Measurements from ENCODE around the gene C11orf97. TPM values are rescaled to one million over a fixed set of nuclear protein-coding genes. Genes with fewer than 3 reads are reported as not detected.
A peak's percentile ranks its signal among the peaks of the same experiment; 100 is the strongest.

C11orf97 gene
- total RNA-seq, 1 donor from 2014 or later = not detected

DNA sequence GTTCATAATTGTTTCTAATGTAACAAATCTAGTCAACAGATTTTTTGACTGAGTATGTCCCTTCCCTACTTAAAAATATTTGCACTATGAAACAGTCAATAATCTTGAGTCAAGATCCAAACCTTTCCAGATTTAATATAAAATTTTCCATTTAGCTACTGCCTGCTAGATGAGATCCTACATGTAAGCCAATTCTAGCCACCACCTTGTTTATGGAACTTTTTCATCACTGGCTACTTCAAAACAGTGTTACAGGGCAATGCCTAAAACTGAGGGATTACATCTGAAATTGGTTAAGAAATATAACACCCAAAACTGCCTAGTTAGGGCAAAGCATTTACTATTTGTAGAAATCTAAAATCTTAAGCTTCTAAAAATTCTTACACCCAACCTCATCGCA is 20.9 kb downstream of the C11orf97 start:
- H3K27ac ChIP-seq (ENCODE audit: low read depth, low read length) = no peak overlapping the region
- no peak overlapping the region for H3K4me3 ChIP-seq (ENCODE audit: insufficient read depth, low read depth, low read length)
- H3K4me2 ChIP-seq (ENCODE audit: low read length) = no peak overlapping the region
- no peaks in the 10 kb centered on the region for H3K4me1 ChIP-seq (ENCODE audit: insufficient read depth, low read length)
- Mint-ChIP-seq H3K27ac (ENCODE audit: unreplicated experiment) (no peak overlapping the region), H3K9me3 (ENCODE audit: unreplicated experiment) (peaks cover 2% of the 10 kb centered on the region), H3K36me3 (ENCODE audit: low read depth, unreplicated experiment) (no peaks in the 10 kb centered on the region), H3K27me3 (ENCODE audit: low read depth, unreplicated experiment) (no peaks in the 10 kb centered on the region), H3K4me3 (ENCODE audit: unreplicated experiment) (no peak overlapping the region), H3K4me1 (ENCODE audit: low read depth, unreplicated experiment) (peaks cover 4% of the 10 kb centered on the region)
- H3K9ac ChIP-seq (ENCODE audit: low read length) = no peak overlapping the region
- H3K36me3 ChIP-seq (ENCODE audit: insufficient read depth, low read length) = no peaks in the 10 kb centered on the region
- no peaks in the 10 kb centered on the region for H3K79me2 ChIP-seq (ENCODE audit: insufficient read depth, low read length)
- no peak overlapping the region for H2AFZ ChIP-seq (ENCODE audit: low read depth, low read length)
- TF ChIP-seq, protein P1, sequence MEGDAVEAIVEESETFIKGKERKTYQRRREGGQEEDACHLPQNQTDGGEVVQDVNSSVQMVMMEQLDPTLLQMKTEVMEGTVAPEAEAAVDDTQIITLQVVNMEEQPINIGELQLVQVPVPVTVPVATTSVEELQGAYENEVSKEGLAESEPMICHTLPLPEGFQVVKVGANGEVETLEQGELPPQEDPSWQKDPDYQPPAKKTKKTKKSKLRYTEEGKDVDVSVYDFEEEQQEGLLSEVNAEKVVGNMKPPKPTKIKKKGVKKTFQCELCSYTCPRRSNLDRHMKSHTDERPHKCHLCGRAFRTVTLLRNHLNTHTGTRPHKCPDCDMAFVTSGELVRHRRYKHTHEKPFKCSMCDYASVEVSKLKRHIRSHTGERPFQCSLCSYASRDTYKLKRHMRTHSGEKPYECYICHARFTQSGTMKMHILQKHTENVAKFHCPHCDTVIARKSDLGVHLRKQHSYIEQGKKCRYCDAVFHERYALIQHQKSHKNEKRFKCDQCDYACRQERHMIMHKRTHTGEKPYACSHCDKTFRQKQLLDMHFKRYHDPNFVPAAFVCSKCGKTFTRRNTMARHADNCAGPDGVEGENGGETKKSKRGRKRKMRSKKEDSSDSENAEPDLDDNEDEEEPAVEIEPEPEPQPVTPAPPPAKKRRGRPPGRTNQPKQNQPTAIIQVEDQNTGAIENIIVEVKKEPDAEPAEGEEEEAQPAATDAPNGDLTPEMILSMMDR (IDR thresholded peaks at IDR 0.05; ENCODE audit: insufficient read depth, low read depth, low read length) = no peak
- DNase-seq (ENCODE audit: low read depth) = no peak
- no peaks in the 10 kb centered on the region for H4K20me1 ChIP-seq (ENCODE audit: insufficient read depth, low read length)
- no peaks in the 10 kb centered on the region for H3K9me3 ChIP-seq (ENCODE audit: insufficient read depth, low read depth, low read length)
- no peaks in the 10 kb centered on the region for H3K27me3 ChIP-seq (ENCODE audit: insufficient read depth, low read length)
- FAIRE-seq = no peak

DNA sequence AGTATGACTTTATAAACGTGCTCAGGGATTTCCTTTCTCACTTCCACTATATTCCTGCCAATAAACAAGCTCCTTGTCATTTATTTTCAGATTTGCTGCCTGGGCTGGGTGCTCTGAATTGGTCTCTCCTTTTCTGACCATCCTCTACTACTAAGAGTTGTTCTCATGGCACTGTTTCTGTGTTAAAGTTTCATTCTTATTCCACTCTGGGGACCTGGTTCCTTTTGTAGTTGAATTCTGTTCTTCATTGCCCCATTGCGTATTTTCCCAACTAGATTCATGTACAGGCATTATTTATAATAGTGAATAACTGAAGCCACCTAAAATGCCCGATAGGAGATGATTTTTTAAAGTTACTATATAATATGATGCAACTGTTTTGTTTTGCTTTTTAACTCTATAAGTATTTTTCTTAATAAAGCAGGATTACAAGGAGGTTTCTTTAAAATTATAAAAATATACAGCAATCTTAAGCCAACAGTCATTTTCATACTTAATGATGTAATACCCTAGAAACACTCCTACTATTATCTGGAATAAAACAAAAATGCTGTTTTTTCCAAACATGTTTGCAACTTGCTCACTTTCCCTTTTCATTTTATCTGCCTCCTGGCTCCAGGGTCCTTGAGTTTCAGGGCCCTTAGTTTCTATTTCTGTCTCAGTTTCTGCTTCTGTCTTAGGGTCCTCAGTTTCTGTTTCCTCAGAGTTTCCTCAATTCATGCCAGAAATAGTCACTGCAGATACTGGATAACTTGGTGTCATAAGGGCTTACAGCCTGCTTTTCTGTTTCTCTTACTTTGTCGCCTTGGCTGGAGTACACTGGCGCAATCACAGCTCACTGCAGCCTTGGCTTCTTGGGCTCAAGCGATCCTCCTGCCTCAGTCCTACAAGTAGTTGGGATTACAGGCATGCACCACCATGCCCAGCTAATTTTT is 21.7 kb downstream of the C11orf97 start:
- Mint-ChIP-seq H3K9me3 (ENCODE audit: unreplicated experiment) (peaks cover 1% of the 10 kb centered on the region), H3K27me3 (ENCODE audit: low read depth, unreplicated experiment) (no peaks in the 10 kb centered on the region), H3K27ac (ENCODE audit: unreplicated experiment) (peak overlapping the region; percentile 82), H3K4me3 (ENCODE audit: unreplicated experiment) (no peak overlapping the region), H3K4me1 (ENCODE audit: low read depth, unreplicated experiment) (no peaks in the 10 kb centered on the region), H3K36me3 (ENCODE audit: low read depth, unreplicated experiment) (no peaks in the 10 kb centered on the region)
- H3K79me2 ChIP-seq (ENCODE audit: insufficient read depth, low read length) = no peaks in the 10 kb centered on the region
- no peak overlapping the region for H3K4me2 ChIP-seq (ENCODE audit: low read length)
- no peaks in the 10 kb centered on the region for H3K4me1 ChIP-seq (ENCODE audit: insufficient read depth, low read length)
- H3K27me3 ChIP-seq (ENCODE audit: insufficient read depth, low read length) = no peaks in the 10 kb centered on the region
- DNase-seq (ENCODE audit: low read depth) (no peak), FAIRE-seq (no peak)
- no peak overlapping the region for H3K4me3 ChIP-seq (ENCODE audit: insufficient read depth, low read depth, low read length)
- no peak overlapping the region for H3K27ac ChIP-seq (ENCODE audit: low read depth, low read length)
- no peak for TF ChIP-seq EZH2 (IDR thresholded peaks at IDR 0.05; ENCODE audit: insufficient read depth, low read length)
- TF ChIP-seq, protein P1 (IDR thresholded peaks at IDR 0.05; ENCODE audit: insufficient read depth, low read depth, low read length) = no peak
- no peaks in the 10 kb centered on the region for H3K36me3 ChIP-seq (ENCODE audit: insufficient read depth, low read length)
- no peak overlapping the region for H3K9ac ChIP-seq (ENCODE audit: low read length)
- no peak overlapping the region for H2AFZ ChIP-seq (ENCODE audit: low read depth, low read length)
- H4K20me1 ChIP-seq (ENCODE audit: insufficient read depth, low read length) = no peaks in the 10 kb centered on the region
- H3K9me3 ChIP-seq (ENCODE audit: insufficient read depth, low read depth, low read length) = no peaks in the 10 kb centered on the region

DNA sequence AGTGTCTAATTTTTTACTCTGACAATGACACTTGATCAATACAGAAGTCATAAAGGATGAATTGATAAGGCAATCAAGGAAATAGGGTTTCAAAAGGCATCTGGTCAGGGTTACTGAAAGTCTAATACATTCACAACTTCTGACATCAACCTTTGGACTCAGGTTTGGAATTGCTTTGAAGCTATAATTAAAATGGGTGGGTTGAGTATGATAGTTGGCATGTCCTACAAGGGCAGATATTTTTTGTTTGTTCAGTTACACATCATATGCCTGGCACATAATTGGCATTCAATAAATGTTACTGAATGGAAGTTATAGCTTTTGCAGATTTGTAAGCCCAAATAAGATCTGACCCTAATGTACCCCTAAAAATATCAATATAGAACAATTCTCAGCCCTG is 24.1 kb downstream of the C11orf97 start:
- H3K9me3 Mint-ChIP-seq (ENCODE audit: unreplicated experiment) = no peaks in the 10 kb centered on the region
- FAIRE-seq = no peak
- no peak overlapping the region for H3K4me2 ChIP-seq (ENCODE audit: low read length)

More for the DNA sequence above, 24.1 kb downstream of the C11orf97 start:
- Mint-ChIP-seq H3K27me3 (ENCODE audit: low read depth, unreplicated experiment) (peaks cover 3% of the 10 kb centered on the region), H3K36me3 (ENCODE audit: low read depth, unreplicated experiment) (no peaks in the 10 kb centered on the region), H3K4me3 (ENCODE audit: unreplicated experiment) (no peak overlapping the region), H3K4me1 (ENCODE audit: low read depth, unreplicated experiment) (no peaks in the 10 kb centered on the region), H3K27ac (ENCODE audit: unreplicated experiment) (no peak overlapping the region)
- Histone ChIP-seq H3K27ac (ENCODE audit: low read depth, low read length) (no peak overlapping the region), H3K36me3 (ENCODE audit: insufficient read depth, low read length) (no peaks in the 10 kb centered on the region), H2AFZ (ENCODE audit: low read depth, low read length) (no peak overlapping the region), H3K9ac (ENCODE audit: low read length) (no peak overlapping the region), H3K4me3 (ENCODE audit: insufficient read depth, low read depth, low read length) (no peak overlapping the region), H3K79me2 (ENCODE audit: insufficient read depth, low read length) (no peaks in the 10 kb centered on the region), H3K27me3 (ENCODE audit: insufficient read depth, low read length) (no peaks in the 10 kb centered on the region), H3K4me1 (ENCODE audit: insufficient read depth, low read length) (no peaks in the 10 kb centered on the region), H4K20me1 (ENCODE audit: insufficient read depth, low read length) (no peaks in the 10 kb centered on the region), H3K9me3 (ENCODE audit: insufficient read depth, low read depth, low read length) (no peaks in the 10 kb centered on the region)
- no peak for DNase-seq (ENCODE audit: low read depth)
- TF ChIP-seq EZH2 (IDR thresholded peaks at IDR 0.05; ENCODE audit: insufficient read depth, low read length) = no peak
- TF ChIP-seq, protein P1 (IDR thresholded peaks at IDR 0.05; ENCODE audit: insufficient read depth, low read depth, low read length) = no peak

Data from astrocyte (in vitro differentiated cells and primary cell).